Stimulated activated naive CD8-positive, alpha-beta T cell treated with anti-CD3 and anti-CD28 coated beads, Interleukin-15, Interleukin-2, amounts not matched to agents 100 ng/mL and 50 ng/mL, for 24 hours (primary cell): ENCODE measurements around the gene LMO2.
"Not testable (repeated sequence)": the region's sequence is repeated elsewhere in the genome, so short reads cannot be mapped to it uniquely, and the experiment has no call there.

ENCODE experiments used
- H3K27ac Mint-ChIP-seq: one replicate; pipeline ENCODE4 v1.8.0; 2021; ENCODE audit warnings: mild to moderate bottlenecking, mixed read lengths
- H3K27me3 Mint-ChIP-seq: one replicate; pipeline ENCODE4 v1.8.0; 2021; ENCODE audit warnings: mixed read lengths
- H3K36me3 Mint-ChIP-seq: one replicate; pipeline ENCODE4 v1.8.0; 2021; ENCODE audit warnings: low read depth, mixed read lengths
- H3K4me1 Mint-ChIP-seq: one replicate; pipeline ENCODE4 v1.8.0; 2021; ENCODE audit warnings: low read depth, mixed read lengths
- H3K4me3 Mint-ChIP-seq: one replicate; pipeline ENCODE4 v1.8.0; 2021; ENCODE audit warnings: mild to moderate bottlenecking, mixed read lengths
- H3K9me3 Mint-ChIP-seq: one replicate; pipeline ENCODE4 v1.8.0; 2021; ENCODE audit warnings: mixed read lengths

The LMO2 gene

DNA sequence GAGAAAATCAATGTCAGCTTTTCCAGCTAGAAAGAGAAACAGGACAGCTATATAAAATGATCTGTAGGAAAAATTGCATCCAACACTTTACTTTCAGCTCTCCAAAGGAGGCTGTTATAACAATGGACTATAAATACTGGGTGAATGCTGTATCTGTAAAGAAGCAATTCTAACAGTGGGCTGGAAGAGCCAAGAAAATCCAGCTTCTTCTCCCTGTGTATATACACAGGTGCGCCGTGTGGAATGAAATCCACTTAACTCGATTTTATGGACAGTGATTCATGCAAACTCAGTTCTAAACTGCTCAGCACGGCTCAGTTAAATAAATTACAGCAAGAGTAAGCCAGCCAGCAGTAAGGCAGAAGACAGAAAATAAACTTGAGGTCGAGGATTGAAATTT is 32.5 kb upstream of the LMO2 start:
- H3K36me3 Mint-ChIP-seq: no peaks in the 10 kb centered on the region
- H3K27me3 Mint-ChIP-seq: peaks cover 63% of the 10 kb centered on the region
- no peak overlapping the region for H3K27ac Mint-ChIP-seq
- H3K9me3 Mint-ChIP-seq: no peaks in the 10 kb centered on the region
- peaks cover 26% of the 10 kb centered on the region for H3K4me1 Mint-ChIP-seq
- no peak overlapping the region for H3K4me3 Mint-ChIP-seq

GRCh38 chr11:33923626-33924025 is 31.8 kb upstream of the LMO2 start:
- Mint-ChIP-seq H3K4me1 (peaks cover 26% of the 10 kb centered on the region), H3K36me3 (no peaks in the 10 kb centered on the region), H3K27me3 (peaks cover 59% of the 10 kb centered on the region), H3K4me3 (no peak overlapping the region), H3K9me3 (no peaks in the 10 kb centered on the region), H3K27ac (no peak overlapping the region)

DNA sequence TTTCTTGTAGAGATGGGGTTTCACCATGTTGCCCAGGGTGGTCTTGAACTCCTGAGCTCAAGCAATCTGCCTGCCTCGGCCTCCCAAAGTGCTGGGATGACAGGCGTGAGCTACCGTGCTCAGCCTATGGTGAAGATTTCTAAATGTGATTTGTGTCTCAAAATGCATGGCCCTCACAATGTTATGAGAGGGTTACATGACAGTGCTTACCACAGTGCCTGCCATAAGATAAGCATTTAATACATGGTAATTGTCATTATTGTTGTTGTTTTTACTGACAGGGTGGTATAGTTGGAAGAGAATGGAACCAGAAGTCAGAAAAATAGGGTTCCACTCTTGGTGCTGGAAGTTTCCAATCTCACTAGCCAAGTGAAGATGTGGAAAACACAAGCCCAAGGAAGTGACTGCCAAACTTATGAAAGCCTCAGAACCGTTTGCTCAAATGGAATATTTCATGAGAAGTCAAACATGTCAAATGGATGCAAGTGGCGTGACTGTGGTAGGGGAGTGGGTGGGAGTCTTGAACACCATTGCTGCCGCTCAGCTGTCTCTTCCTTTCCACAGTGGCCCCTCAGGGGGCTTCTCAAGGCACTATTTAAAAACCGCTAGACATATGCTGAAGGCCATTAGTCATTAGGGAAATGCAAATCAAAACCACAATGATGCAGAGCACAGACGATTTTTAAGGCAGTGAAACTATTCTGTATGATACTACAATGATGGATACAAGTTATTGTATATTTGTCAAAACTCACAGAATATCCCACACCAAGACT is 29.1 kb upstream of the LMO2 start:
- Mint-ChIP-seq H3K4me3 (no peak overlapping the region), H3K36me3 (no peaks in the 10 kb centered on the region), H3K27me3 (peaks cover 67% of the 10 kb centered on the region), H3K4me1 (peaks cover 26% of the 10 kb centered on the region), H3K27ac (peak overlapping the region; percentile 58), H3K9me3 (no peaks in the 10 kb centered on the region)

DNA sequence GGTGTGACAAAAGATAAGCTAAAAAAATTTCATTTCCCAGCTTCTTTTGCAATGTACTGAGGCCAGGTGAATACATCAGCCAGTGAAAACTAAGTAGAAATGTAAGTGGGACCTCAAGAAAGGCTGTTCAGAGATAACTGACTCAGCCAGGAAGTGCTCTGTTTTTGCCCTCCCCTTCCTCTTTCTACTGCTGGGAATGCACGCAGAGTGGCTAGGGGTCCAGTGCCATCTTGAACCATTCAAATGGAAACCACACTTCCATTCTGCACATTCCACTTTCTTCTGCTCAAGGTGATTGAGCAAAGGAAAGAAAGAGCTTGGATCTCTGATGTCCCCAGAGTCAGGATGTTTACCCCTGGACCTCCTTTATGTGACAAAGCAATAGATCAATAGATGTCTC is 27.8 kb upstream of the LMO2 start:
- H3K27me3 Mint-ChIP-seq: peaks cover 63% of the 10 kb centered on the region
- H3K36me3 Mint-ChIP-seq: peaks cover 4% of the 10 kb centered on the region
- no peak overlapping the region for H3K4me3 Mint-ChIP-seq
- H3K27ac Mint-ChIP-seq: no peak overlapping the region
- peaks cover 4% of the 10 kb centered on the region for H3K9me3 Mint-ChIP-seq
- peaks cover 26% of the 10 kb centered on the region for H3K4me1 Mint-ChIP-seq

DNA sequence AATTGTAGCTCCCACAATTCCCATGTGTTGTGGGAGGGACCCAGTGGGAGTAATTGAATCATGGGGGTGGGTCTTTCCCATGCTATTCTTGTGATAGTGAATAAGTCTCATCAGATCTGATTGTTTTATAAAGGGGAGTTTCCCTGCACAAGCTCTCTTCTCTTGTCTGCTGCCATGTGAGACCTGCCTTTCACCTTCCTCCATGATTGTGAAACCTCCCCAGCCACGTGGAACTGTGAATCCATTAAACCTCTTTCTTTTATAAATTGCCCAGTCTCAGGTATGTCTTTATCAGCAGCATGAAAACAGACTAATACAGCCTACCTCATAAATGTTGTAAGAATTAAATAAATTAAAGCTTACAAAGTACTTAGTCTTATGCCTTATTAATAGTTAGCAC is 25.5 kb upstream of the LMO2 start:
- Mint-ChIP-seq H3K4me1 (peaks cover 34% of the 10 kb centered on the region), H3K9me3 (peaks cover 14% of the 10 kb centered on the region), H3K27me3 (peaks cover 58% of the 10 kb centered on the region)
- not testable (repeated sequence) for H3K4me3 Mint-ChIP-seq, H3K36me3 Mint-ChIP-seq, H3K27ac Mint-ChIP-seq

DNA sequence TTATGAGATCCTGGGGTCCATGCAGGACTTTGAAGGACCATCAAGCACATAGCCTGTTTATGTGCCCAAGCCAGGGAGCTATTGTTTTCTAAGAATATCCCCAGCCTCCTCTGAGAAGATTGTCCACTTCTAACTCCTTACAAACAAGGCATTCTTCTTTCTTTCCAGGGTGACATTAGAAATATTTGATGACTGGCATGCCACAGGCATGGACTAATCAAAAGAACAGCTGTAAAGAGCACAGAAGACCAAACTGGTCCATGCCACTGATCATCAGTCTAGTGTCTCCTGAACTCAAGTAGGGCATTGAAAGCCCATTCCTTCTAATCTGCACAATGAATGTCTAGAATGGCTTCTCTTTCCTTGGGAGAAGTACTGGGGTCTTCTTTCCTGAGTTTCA is 24.9 kb upstream of the LMO2 start:
- H3K27ac Mint-ChIP-seq: no peak overlapping the region
- H3K27me3 Mint-ChIP-seq: peaks cover 60% of the 10 kb centered on the region
- H3K4me1 Mint-ChIP-seq: peaks cover 36% of the 10 kb centered on the region
- peaks cover 14% of the 10 kb centered on the region for H3K9me3 Mint-ChIP-seq
- no peak overlapping the region for H3K4me3 Mint-ChIP-seq
- peaks cover 4% of the 10 kb centered on the region for H3K36me3 Mint-ChIP-seq

- H3K4me3 Mint-ChIP-seq: no peak overlapping the region
- H3K27me3 Mint-ChIP-seq: peaks cover 65% of the 10 kb centered on the region
- H3K4me1 Mint-ChIP-seq: peaks cover 26% of the 10 kb centered on the region
These were observed 23.6 kb upstream of the LMO2 start for GRCh38 chr11:33915526-33915925.

GRCh38 chr11:33913991-33914390 is 22.1 kb upstream of the LMO2 start:
- Mint-ChIP-seq H3K27me3 (peaks cover 62% of the 10 kb centered on the region), H3K9me3 (peaks cover 14% of the 10 kb centered on the region), H3K4me1 (peaks cover 16% of the 10 kb centered on the region), H3K36me3 (peaks cover 4% of the 10 kb centered on the region), H3K4me3 (no peak overlapping the region), H3K27ac (no peak overlapping the region)

More at GRCh38 chr11:33915526-33915925, 23.6 kb upstream of the LMO2 start:
- no peak overlapping the region for H3K27ac Mint-ChIP-seq
- H3K36me3 Mint-ChIP-seq: peaks cover 4% of the 10 kb centered on the region
- peaks cover 14% of the 10 kb centered on the region for H3K9me3 Mint-ChIP-seq

DNA sequence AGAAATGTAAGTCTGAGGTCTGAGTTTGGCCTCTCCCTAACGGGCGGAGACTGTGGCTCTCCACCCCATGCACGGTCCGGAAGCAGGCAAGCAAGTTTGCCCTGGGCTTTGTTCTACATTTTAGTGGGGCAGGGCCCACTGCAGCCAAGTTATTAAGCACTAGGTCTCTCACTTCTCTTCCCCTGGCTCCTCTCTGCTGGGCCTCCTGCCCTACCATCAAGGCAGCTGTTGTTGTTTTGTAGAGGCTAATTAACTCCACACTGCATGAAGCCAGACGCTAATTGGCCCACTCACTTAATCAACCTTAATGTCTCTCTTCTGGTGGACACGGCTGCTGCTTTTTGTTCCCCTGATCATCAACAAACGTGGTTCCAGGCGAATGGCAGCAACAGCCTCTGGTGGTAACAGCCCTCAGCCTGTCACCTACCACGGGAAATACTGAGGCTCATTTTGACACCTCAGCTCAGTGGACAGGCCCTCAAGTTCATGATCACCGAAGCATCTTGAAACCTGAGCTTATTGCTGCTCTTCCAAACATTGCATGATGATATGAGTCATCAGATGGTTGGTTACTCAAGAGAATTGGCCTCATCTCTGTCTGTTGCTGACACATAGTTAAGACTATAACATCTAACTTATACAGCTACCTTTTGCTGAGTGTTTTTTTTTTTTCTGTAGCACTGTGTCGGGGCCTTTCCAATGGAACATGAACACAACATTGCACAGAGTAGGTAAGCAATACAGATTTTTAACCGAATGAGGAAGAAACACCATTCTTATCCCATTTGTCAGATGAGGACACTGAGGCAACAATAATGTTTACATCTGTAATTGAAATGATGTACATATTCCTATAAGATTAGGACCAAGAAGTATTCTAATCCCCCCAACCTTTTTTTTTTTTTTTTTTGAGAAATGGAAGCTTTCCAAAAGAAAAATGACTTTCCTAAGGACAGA is 20.8 kb upstream of the LMO2 start:
- Mint-ChIP-seq H3K9me3 (peaks cover 14% of the 10 kb centered on the region), H3K27ac (peak overlapping the region; percentile 56), H3K4me1 (peaks cover 19% of the 10 kb centered on the region), H3K27me3 (peaks cover 65% of the 10 kb centered on the region), H3K4me3 (no peak overlapping the region), H3K36me3 (peaks cover 4% of the 10 kb centered on the region)

DNA sequence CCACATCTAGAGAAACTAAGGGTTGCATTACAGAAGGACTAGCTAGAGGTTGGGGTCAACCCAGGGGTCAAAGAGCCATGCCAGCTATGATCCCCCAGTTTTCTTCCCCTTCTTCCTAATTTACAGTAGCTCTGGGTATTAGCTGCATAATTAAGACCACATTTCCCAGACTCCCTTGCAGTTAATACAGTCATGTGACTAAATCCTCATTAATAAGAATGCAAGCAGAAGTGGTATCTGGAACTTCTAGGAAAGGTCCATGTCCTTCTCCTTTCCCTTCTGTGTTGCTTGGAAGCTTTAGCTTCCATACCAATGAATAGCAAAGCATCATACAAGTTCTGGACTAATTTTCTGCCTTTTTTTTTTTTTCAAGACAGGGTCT is 19.1 kb upstream of the LMO2 start:
- H3K27ac Mint-ChIP-seq: no peak overlapping the region
- no peak overlapping the region for H3K4me3 Mint-ChIP-seq
- H3K4me1 Mint-ChIP-seq: peaks cover 27% of the 10 kb centered on the region
- peaks cover 14% of the 10 kb centered on the region for H3K9me3 Mint-ChIP-seq
- peaks cover 4% of the 10 kb centered on the region for H3K36me3 Mint-ChIP-seq
- H3K27me3 Mint-ChIP-seq: peaks cover 64% of the 10 kb centered on the region

DNA sequence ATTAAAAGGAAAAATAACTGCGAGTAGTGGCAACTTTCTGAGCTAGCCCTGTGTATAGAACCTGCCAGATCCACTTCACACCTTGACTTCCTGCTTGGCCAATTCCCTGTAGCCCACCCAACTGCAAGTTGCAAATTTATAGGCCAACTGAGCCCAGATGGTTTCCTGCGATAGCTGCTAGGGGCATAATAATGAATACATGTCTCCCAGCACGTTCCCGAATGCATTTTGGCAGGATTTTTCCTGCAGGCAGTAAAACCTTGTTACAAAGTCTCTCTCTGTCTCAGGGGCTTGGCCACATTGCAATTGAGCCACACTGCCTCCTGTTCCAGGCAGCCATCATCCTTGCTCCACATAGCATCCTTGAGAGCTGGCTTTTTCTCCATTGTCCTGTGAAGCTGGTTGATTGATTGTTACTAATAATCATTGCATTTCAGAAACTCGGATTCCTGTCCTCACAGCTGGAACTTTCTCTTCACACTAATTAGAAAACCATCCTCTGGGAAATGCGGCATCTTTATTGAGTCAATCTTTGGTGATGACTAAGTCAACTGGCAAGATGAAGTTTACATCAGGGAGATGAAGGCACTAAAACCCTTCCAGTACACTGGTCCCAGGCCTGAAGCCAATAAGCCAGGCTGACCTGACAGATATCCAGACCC is 18.6 kb upstream of the LMO2 start:
- peaks cover 27% of the 10 kb centered on the region for H3K4me1 Mint-ChIP-seq
- peaks cover 63% of the 10 kb centered on the region for H3K27me3 Mint-ChIP-seq
- H3K36me3 Mint-ChIP-seq: no peaks in the 10 kb centered on the region
- H3K4me3 Mint-ChIP-seq: no peak overlapping the region
- H3K27ac Mint-ChIP-seq: no peak overlapping the region
- H3K9me3 Mint-ChIP-seq: peaks cover 13% of the 10 kb centered on the region

GRCh38 chr11:33909552-33909951 is 17.7 kb upstream of the LMO2 start:
- Mint-ChIP-seq H3K27ac (no peak overlapping the region), H3K4me3 (no peak overlapping the region), H3K9me3 (peaks cover 13% of the 10 kb centered on the region), H3K4me1 (peaks cover 27% of the 10 kb centered on the region), H3K36me3 (no peaks in the 10 kb centered on the region), H3K27me3 (peaks cover 70% of the 10 kb centered on the region)

GRCh38 chr11:33909150-33909549 is 17.3 kb upstream of the LMO2 start:
- no peak overlapping the region for H3K4me3 Mint-ChIP-seq
- H3K9me3 Mint-ChIP-seq: peaks cover 11% of the 10 kb centered on the region
- H3K27ac Mint-ChIP-seq: no peak overlapping the region
- peaks cover 71% of the 10 kb centered on the region for H3K27me3 Mint-ChIP-seq
- H3K36me3 Mint-ChIP-seq: no peaks in the 10 kb centered on the region
- H3K4me1 Mint-ChIP-seq: peaks cover 27% of the 10 kb centered on the region

GRCh38 chr11:33907421-33907820 is 15.5 kb upstream of the LMO2 start:
- Mint-ChIP-seq H3K27ac (no peak overlapping the region), H3K27me3 (peaks cover 71% of the 10 kb centered on the region), H3K4me1 (peaks cover 19% of the 10 kb centered on the region), H3K9me3 (peaks cover 3% of the 10 kb centered on the region), H3K36me3 (no peaks in the 10 kb centered on the region), H3K4me3 (no peak overlapping the region)
